ENCODE results near the gene SLC4A3. TPM values are rescaled to one million over a fixed set of nuclear protein-coding genes. Genes with fewer than 3 reads are reported as not detected.

The SLC4A3 gene
- total RNA-seq, 2 donors from 2014 or later = 270 to 502 TPM

DNA sequence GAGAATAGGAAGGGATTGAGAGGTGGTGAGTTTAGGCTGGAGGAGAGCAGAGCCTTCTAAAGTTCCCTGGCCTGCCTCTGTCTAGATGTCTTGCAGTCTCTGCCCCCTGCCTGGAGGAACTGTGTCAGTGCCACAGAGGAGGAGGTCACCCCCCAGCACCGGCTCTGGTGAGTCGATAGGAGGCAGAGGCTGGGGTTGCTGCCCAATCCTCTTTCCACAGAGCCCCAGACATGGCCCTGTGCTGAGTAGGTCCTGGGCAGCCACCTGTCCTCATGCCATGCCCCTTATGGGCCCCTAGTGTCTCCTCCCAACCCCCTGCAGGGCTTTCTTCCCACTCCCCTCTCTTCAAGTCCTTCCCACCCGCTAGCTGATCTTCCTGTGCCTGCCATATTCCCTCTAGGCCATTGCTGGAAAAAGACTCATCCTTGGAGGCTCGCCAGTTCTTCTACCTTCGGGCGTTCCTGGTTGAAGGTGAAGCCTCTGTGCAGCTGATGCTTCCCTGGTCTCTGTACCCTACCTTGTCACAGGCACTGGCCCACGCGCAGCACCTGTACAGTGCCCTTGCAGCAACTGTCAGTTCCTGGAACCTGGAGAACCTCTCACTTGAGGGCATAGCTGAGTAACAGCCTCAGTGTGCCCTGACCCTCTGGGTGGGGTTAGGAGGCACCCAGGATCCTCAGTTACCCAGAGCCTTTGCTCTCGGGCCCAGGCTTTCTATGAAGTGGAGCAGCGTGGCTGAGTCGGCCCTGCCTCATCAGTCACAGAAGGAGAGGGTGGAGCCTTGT is 13.2 kb upstream of the SLC4A3 start:
- H3K36me3 ChIP-seq = peaks cover 27% of the 10 kb centered on the region
- TF ChIP-seq, protein P1, sequence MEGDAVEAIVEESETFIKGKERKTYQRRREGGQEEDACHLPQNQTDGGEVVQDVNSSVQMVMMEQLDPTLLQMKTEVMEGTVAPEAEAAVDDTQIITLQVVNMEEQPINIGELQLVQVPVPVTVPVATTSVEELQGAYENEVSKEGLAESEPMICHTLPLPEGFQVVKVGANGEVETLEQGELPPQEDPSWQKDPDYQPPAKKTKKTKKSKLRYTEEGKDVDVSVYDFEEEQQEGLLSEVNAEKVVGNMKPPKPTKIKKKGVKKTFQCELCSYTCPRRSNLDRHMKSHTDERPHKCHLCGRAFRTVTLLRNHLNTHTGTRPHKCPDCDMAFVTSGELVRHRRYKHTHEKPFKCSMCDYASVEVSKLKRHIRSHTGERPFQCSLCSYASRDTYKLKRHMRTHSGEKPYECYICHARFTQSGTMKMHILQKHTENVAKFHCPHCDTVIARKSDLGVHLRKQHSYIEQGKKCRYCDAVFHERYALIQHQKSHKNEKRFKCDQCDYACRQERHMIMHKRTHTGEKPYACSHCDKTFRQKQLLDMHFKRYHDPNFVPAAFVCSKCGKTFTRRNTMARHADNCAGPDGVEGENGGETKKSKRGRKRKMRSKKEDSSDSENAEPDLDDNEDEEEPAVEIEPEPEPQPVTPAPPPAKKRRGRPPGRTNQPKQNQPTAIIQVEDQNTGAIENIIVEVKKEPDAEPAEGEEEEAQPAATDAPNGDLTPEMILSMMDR (IDR thresholded peaks at IDR 0.05) = no peak
- H3K27ac ChIP-seq = no peak overlapping the region
- no peak for DNase-seq (ENCODE audit: low spot score)
- H3K9me3 ChIP-seq = no peaks in the 10 kb centered on the region
- no peak overlapping the region for H3K4me3 ChIP-seq
- peaks cover 0 to 28% of the 10 kb centered on the region in 2 donors for H3K4me1 ChIP-seq
- H3K27me3 ChIP-seq = no peaks in the 10 kb centered on the region

GRCh38 chr2:219615036-219615435 is 12.4 kb upstream of the SLC4A3 start:
- Histone ChIP-seq H3K27ac (no peak overlapping the region), H3K4me3 (no peak overlapping the region)

DNA sequence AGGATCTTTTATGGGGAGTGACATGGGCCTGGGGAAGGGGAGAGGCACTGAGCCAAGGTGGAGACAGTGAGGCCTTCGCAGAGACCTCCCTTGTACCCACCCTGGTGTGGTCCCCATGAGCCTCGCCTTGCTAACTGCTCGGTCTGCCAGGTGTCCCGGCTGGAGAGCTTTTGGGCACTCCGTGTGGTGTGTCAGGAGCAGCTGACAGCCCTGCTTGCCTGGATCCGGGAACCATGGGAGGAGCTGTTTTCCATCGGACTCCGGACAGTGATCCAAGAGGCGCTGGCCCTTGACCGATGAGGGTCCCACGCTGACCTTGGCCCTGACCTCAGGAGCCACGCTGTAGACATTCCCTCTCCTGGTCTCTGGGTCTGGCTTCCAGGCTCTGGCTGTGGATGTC is 11.5 kb upstream of the SLC4A3 start:
- Histone ChIP-seq H3K4me1 (peaks cover 0 to 23% of the 10 kb centered on the region in 2 donors), H3K4me3 (no peak overlapping the region), H3K9me3 (no peaks in the 10 kb centered on the region), H3K27me3 (no peaks in the 10 kb centered on the region), H3K27ac (peak overlapping the region; percentile 56 to 61), H3K36me3 (peaks cover 27% of the 10 kb centered on the region)
- DNase-seq (ENCODE audit: low spot score) = no peak
- TF ChIP-seq, protein P1 (IDR thresholded peaks at IDR 0.05) = no peak

More at GRCh38 chr2:219615036-219615435, 12.4 kb upstream of the SLC4A3 start:
- H3K27me3 ChIP-seq = no peaks in the 10 kb centered on the region
- no peak for DNase-seq (ENCODE audit: low spot score)
- peaks cover 27% of the 10 kb centered on the region for H3K36me3 ChIP-seq
- TF ChIP-seq, protein P1 (IDR thresholded peaks at IDR 0.05) = no peak
- peaks cover 0 to 23% of the 10 kb centered on the region in 2 donors for H3K4me1 ChIP-seq
- H3K9me3 ChIP-seq = no peaks in the 10 kb centered on the region

GRCh38 chr2:219616550-219616949 is 10.9 kb upstream of the SLC4A3 start:
- no peaks in the 10 kb centered on the region for H3K9me3 ChIP-seq
- no peak overlapping the region for H3K4me3 ChIP-seq
- no peak for DNase-seq (ENCODE audit: low spot score)
- peaks cover 26% of the 10 kb centered on the region for H3K36me3 ChIP-seq
- peaks cover 0 to 23% of the 10 kb centered on the region in 2 donors for H3K4me1 ChIP-seq
- TF ChIP-seq, protein P1 (IDR thresholded peaks at IDR 0.05) = no peak
- peak overlapping the region; percentile 56 to 61 for H3K27ac ChIP-seq
- H3K27me3 ChIP-seq = no peaks in the 10 kb centered on the region

GRCh38 chr2:219618733-219619122 is 8.7 kb upstream of the SLC4A3 start:
- TF ChIP-seq, protein P1 (IDR thresholded peaks at IDR 0.05) = no peak
- DNase-seq (ENCODE audit: low spot score) = no peak
- peaks cover 0 to 29% of the 10 kb centered on the region in 2 donors for H3K4me1 ChIP-seq
- no peak overlapping the region for H3K4me3 ChIP-seq
- peaks cover 21% of the 10 kb centered on the region for H3K36me3 ChIP-seq
- no peaks in the 10 kb centered on the region for H3K27me3 ChIP-seq
- no peak overlapping the region for H3K27ac ChIP-seq
- H3K9me3 ChIP-seq = no peaks in the 10 kb centered on the region

Measured in right atrium auricular region (tissue), 2 donors.